22Rv1 (cell line): ENCODE results near the gene RAB7B.

Experiments
- H3K27ac ChIP-seq: fragments of 450-650 bp; 2 replicates; pipeline ENCODE4 v1.5.1; 2017
- CTCF ChIP-seq: fragments of 450-650 bp; IDR thresholded peaks from 2 replicates; pipeline ENCODE4 v1.5.1; 2017; ENCODE audit warnings: mild to moderate bottlenecking
- ZFX ChIP-seq: fragments of 450-650 bp; IDR thresholded peaks from 2 replicates; pipeline ENCODE4 v1.6.1; 2017; ENCODE audit warnings: antibody characterized with exemption, borderline replicate concordance

Gene RAB7B

GRCh38 chr1:205992218-205992882 is 10.8 kb downstream of the RAB7B start:
- no peak for TF ChIP-seq CTCF
- no peak for TF ChIP-seq ZFX
- no peak overlapping the region for H3K27ac ChIP-seq

- H3K27ac ChIP-seq: no peak overlapping the region
- TF ChIP-seq ZFX: no peak
- TF ChIP-seq CTCF: no peak
Measured at GRCh38 chr1:205991237-205991636, 12.0 kb downstream of the RAB7B start.

DNA sequence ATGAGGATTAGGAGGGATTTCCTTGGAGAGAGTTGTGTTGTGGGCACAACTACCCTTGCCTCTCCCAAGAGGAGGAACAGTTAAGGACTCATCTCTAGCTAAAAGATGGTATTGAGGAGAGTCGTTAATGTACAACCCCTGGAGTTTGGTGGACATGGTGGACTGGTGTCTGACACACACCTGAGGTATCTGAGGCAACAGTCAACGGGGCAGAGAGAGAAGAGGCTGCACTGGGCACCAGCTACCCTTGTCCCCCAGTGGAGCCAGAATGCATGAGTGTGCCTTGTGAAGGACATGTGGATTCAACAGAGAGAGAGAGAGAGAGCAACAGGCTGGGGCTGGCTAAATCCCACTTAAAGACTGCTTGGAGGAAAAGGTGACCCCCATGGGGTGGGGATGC is 13.0 kb downstream of the RAB7B start:
- H3K27ac ChIP-seq: no peak overlapping the region
- TF ChIP-seq CTCF (no peak), ZFX (no peak)

GRCh38 chr1:205989786-205990185 is 13.4 kb downstream of the RAB7B start:
- no peak overlapping the region for H3K27ac ChIP-seq
- TF ChIP-seq ZFX (no peak), CTCF (no peak)

- no peak overlapping the region for H3K27ac ChIP-seq
- TF ChIP-seq CTCF: no peak
- TF ChIP-seq ZFX: no peak
Measured at GRCh38 chr1:205988585-205988995, 14.6 kb downstream of the RAB7B start.

GRCh38 chr1:205986861-205987260 is 16.3 kb downstream of the RAB7B start:
- no peak overlapping the region for H3K27ac ChIP-seq
- no peak for TF ChIP-seq CTCF
- TF ChIP-seq ZFX: no peak

GRCh38 chr1:205986292-205986691 is 16.9 kb downstream of the RAB7B start:
- TF ChIP-seq CTCF (peak; percentile 16; the same call in 1 of the 2 replicates), ZFX (no peak)
- H3K27ac ChIP-seq: no peak overlapping the region
